Brain microvascular endothelial cell (primary cell): ENCODE data around the gene STX11.

Source experiments
- DNase-seq: peaks from one replicate; pipeline ENCODE4 v3.0.0-alpha.2; 2020
- H3K27ac ChIP-seq: fragments of 250-450 bp; sonication (Bioruptor Pico); 2 replicates; pipeline ENCODE4 v1.5.1; 2020; ENCODE audit warnings: mild to moderate bottlenecking, moderate library complexity
- H3K27me3 ChIP-seq: fragments of 250-450 bp; sonication (Bioruptor Pico); replicated peaks from 2 replicates; pipeline ENCODE4 v1.5.1; 2020; ENCODE audit warnings: mild to moderate bottlenecking
- H3K36me3 ChIP-seq: fragments of 250-450 bp; sonication (Bioruptor Pico); replicated peaks from 2 replicates; pipeline ENCODE4 v1.5.1; 2020; ENCODE audit warnings: mild to moderate bottlenecking
- H3K4me3 ChIP-seq: 2 replicates; pipeline ENCODE4 v1.5.1; 2011; ENCODE audit warnings: low read depth, mild to moderate bottlenecking, control low read depth, low read length, moderate library complexity
- in situ Hi-C: cut with HindIII; loops from 2 replicates; pipeline ENCODE4 v1.10.0; 2017; ENCODE audit warnings: low sequenced_read_pairs, low pct_ligation_motif_present
- TF ChIP-seq, protein P1 (sequence below): IDR thresholded peaks from 2 replicates; pipeline ENCODE4 v1.5.1; 2011; ENCODE audit warnings: low read depth, mild to moderate bottlenecking, moderate library complexity, low read length, control low read depth, inconsistent platforms; ENCODE audit errors: missing control alignments

Gene STX11

DNA sequence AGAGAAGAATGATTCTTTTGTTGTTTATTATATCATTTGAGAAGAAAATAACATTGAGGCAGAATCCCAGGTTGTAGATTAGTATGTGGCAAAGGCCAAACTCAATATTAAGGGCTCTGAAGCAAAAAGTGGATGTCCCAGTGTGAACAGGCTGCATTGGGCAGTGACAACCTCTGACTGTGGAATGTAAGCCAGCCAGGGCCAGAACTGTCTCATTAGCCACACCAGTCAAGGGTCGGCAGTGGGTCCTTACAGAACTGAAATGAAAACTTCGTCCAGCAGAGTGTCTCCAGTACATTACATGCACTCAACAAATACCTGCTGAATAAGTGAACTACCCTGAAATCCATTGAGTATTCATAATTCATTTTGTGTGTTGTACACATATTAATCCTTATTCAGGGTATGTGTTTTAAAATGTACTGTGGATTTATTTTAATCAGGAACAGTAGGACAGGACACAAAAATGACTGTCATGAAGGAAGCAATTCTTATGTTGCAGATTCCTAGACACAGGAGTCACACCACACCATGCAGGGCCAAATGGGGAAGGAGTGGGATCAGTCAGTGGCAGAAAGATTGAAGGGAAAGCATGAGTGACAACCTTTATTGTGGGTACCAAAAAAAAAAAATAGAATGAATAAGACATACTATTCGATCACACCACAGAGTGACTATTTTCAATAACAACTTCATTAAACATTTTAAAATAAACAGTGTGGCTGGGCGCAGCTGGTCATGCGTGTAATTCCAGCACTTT lies 69.9 kb downstream of the STX11 start:
- Histone ChIP-seq H3K27ac (no peak overlapping the region), H3K4me3 (no peak overlapping the region), H3K36me3 (no peaks in the 10 kb centered on the region), H3K27me3 (no peaks in the 10 kb centered on the region)
- in situ Hi-C loops = no loop called here
- no peak for DNase-seq
- TF ChIP-seq, protein P1, sequence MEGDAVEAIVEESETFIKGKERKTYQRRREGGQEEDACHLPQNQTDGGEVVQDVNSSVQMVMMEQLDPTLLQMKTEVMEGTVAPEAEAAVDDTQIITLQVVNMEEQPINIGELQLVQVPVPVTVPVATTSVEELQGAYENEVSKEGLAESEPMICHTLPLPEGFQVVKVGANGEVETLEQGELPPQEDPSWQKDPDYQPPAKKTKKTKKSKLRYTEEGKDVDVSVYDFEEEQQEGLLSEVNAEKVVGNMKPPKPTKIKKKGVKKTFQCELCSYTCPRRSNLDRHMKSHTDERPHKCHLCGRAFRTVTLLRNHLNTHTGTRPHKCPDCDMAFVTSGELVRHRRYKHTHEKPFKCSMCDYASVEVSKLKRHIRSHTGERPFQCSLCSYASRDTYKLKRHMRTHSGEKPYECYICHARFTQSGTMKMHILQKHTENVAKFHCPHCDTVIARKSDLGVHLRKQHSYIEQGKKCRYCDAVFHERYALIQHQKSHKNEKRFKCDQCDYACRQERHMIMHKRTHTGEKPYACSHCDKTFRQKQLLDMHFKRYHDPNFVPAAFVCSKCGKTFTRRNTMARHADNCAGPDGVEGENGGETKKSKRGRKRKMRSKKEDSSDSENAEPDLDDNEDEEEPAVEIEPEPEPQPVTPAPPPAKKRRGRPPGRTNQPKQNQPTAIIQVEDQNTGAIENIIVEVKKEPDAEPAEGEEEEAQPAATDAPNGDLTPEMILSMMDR = no peak

DNA sequence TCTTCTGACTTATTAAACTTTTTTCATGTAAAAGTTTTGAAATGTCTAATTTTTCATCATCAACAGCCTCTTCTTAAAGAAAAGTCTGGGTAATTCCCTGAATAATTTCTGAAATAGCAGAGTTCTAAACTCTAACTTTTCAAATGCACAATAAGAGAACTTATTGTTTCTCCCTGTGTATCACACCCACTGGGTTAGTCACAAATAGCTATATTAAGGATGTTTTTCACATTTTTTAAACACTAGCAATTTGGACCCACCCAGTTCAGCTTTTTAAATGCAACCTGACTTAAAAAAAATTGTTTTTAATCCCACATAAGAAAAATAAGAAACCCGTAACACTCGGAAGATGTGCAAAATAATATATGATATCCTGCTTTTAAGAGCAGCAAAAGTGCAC lies 73.4 kb downstream of the STX11 start:
- no peaks in the 10 kb centered on the region for H3K27me3 ChIP-seq
- no peaks in the 10 kb centered on the region for H3K36me3 ChIP-seq
- DNase-seq = no peak
- TF ChIP-seq, protein P1 = no peak
- no peak overlapping the region for H3K4me3 ChIP-seq
- H3K27ac ChIP-seq = no peak overlapping the region
- in situ Hi-C loops = no loop called here

DNA sequence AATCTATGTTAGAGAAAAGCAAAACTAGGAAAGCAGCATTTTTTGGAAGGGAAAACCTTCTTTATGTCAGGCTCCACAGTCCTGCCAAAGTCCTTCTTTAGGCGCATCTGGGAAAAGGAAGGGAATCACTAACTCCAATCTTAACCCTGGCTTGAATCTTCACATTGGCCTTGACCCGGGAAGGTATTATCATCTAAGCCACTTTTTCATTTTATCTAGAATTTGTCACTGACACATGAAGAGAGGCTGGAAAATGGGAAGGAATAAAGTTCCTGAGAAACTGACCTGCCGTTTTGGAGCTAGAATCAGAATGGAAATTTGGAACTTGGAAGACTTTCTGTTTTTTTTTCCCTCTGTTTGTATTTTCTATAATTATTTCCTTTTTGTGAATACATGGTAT lies 81.4 kb downstream of the STX11 start:
- in situ Hi-C loops = no loop called here
- Histone ChIP-seq H3K4me3 (no peak overlapping the region), H3K27me3 (no peaks in the 10 kb centered on the region), H3K27ac (no peak overlapping the region), H3K36me3 (no peaks in the 10 kb centered on the region)
- no peak for DNase-seq
- TF ChIP-seq, protein P1 = no peak

DNA sequence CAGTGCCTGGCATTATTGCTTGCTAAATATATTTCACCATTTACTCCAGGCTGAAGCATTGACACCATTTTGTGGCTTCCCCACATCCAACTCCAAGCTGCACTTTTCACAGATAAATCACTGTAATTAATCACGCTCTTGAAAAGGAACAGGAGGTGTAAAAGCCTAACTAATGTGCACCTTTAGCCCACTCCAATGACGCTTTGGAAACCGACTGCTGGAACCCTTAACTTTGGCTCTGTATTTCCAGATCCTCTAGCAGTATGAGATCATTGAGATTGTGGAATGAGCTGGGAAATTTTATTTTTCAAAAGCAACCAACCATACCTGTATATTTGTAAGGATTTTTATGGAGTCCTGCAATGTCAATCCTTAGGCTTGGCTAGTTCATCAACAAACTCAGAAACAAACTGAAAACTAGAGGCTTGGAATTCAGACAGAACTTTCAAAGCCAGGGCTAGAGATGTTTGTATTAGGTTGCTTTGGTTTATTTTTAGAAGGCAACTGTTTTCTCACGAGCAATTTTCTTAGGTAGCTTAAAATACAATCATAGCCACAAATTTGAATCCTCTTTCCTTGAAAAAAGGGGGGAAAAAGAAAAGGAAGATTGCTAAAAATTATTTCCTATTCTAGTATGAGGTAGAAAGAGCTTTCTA lies 82.0 kb downstream of the STX11 start:
- TF ChIP-seq, protein P1 = no peak
- H3K36me3 ChIP-seq = no peaks in the 10 kb centered on the region
- no peak for DNase-seq
- no peak overlapping the region for H3K4me3 ChIP-seq
- no peak overlapping the region for H3K27ac ChIP-seq
- no peaks in the 10 kb centered on the region for H3K27me3 ChIP-seq
- in situ Hi-C loops = no loop called here

DNA sequence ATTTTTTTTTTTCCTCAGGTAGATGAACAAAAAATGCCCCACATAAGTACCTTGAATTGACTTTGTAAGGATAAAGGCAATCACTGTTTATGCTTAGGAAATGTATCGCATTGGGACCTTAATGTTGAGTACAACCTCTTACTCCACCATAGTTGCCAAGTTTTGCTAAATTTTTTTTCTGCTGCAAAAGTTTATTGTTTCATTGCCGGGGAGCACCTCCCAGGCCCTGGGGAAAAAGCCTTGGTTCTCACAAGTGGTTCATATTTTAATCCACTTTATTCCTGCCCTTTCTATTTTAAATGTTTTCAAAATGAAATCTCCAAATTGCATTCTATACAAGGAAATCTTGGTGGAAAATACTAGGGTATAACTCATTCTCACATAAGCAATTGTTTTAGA lies 82.5 kb downstream of the STX11 start:
- no peaks in the 10 kb centered on the region for H3K36me3 ChIP-seq
- H3K27me3 ChIP-seq = no peaks in the 10 kb centered on the region
- DNase-seq = no peak
- in situ Hi-C loops = no loop called here
- no peak overlapping the region for H3K27ac ChIP-seq
- H3K4me3 ChIP-seq = no peak overlapping the region
- TF ChIP-seq, protein P1 = no peak
